HG02588 (cell line): Measurements from ENCODE around the gene CFAP99.

Source experiments
- ATAC-seq: cut with Tn5 transposase; IDR thresholded peaks from one replicate; pipeline ENCODE4 v1.9.1; 2021; ENCODE audit warnings: mild to moderate bottlenecking, moderate library complexity; ENCODE audit not compliant: unreplicated experiment

CFAP99 gene

DNA sequence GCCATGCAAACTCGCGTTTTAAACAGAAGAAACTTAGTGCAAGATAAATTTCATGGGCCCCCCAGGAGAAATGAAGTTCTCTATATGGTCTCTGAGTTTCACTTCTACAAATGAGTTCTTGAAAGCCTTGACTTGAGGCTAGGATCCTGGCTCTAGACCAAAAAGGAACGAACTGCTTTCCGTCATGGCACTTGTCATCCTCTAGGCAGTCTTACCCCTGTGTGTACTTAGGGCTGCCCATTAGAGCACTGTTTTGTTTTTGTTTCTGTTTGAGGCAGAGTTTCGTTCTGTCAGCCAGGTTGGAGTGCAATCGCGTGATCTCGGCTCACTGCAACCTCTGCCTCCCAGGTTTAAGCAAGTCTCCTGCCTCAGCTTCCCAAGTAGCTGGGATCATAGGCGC is 79.2 kb downstream of the CFAP99 start:
- peak; percentile 90 for ATAC-seq

DNA sequence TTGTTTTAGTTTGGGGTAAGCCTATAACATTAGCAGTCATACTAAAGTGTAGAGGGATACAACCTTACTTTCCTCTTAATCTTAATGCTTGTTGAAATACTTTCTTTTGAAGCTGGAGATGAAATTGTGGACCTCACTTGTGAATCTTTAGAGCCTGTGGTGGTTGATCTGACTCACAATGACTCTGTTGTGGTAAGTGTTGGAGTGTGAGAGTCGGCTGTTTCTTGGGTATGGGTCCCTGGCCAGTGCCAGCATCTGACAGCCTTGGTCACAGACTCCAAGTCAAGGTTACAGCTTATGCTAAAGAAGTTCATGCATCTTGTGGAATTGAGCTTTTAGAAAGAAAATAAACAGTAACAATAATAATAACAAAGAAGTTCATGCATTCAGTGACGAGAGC is 81.8 kb downstream of the CFAP99 start:
- no peak for ATAC-seq

DNA sequence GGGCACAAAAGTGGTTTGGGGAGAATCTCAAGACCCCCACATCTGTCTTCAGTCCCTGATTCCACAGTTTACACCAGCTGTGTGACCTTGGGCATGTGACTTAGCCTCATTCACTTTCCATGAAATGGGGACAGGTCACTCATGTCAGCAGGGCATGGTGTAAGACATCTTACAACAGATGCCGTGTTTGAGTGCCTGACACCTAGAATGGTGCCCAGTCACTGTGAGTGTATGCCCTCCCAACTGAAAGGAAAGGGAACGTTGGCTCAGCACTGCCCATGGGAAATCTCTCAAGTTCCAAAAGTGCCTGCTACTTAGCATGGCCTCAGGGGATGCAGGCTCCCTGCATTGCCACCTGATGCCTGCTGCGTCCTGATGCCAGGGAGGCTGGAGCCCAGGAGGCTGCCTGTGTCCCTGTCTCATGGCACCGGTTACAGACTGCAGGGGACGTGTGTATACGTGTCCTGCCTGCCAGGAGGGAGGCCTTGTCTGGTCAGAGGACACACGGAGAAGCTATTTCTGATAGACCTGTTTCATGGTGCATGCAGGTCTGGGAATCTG is 82.4 kb downstream of the CFAP99 start:
- no peak for ATAC-seq

DNA sequence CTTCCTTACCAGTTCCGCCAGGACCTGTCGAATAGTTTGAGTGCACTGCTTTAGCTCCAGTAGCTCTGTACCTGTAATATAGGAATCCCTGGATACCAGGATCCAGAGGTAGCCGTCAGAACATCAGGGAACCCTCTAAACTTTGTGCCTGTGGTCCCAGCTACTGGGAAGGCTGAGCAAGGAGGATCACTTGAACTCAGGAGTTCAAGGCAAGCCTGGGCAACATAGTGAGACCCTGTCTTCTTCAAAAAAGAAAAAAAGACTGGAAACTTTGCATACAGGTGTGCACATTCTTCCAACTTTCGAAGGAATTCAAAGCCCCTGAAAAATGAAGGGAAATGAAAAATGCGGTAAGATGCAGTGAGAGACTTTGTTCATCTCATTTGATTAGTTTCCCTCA is 85.1 kb downstream of the CFAP99 start:
- ATAC-seq: no peak

DNA sequence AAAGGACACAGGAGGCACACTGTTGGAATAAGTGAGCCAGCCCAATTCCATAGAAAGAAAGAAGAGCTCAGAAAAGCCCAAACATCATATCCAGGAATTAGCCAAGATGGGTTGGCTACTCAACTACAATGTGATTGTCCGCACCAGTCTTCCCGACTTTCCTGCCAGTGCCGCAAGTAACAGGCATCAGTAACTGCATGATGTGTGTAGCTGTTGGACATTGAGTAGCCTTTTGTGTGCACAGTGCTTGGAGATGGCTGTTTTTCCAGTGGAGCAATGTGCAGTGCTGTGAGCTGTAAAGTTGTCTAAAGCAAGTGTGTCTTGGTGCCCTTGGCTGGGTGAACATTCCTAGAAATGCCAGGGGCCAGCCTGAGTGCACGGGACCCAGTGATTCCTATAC is 88.5 kb downstream of the CFAP99 start:
- ATAC-seq: no peak

DNA sequence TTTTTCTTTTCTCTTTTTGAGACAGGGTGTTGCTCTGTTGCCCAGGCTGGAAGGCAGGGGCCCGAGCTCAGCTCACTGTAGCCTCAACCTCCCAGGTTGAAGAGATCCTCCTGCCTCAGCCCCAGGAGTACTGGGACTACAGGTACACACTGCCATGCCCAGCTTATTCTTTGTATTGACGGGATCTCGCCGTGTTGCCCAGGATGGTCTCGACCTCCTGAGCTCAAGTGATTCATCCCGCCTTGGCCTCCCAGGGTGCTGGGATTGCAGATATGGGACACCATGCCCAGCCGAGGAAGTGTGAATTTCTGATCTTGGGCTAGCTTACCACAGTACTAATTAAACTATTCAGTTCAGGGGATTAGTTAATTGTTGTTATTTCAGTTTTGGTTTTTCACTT is 89.1 kb downstream of the CFAP99 start:
- ATAC-seq: no peak

DNA sequence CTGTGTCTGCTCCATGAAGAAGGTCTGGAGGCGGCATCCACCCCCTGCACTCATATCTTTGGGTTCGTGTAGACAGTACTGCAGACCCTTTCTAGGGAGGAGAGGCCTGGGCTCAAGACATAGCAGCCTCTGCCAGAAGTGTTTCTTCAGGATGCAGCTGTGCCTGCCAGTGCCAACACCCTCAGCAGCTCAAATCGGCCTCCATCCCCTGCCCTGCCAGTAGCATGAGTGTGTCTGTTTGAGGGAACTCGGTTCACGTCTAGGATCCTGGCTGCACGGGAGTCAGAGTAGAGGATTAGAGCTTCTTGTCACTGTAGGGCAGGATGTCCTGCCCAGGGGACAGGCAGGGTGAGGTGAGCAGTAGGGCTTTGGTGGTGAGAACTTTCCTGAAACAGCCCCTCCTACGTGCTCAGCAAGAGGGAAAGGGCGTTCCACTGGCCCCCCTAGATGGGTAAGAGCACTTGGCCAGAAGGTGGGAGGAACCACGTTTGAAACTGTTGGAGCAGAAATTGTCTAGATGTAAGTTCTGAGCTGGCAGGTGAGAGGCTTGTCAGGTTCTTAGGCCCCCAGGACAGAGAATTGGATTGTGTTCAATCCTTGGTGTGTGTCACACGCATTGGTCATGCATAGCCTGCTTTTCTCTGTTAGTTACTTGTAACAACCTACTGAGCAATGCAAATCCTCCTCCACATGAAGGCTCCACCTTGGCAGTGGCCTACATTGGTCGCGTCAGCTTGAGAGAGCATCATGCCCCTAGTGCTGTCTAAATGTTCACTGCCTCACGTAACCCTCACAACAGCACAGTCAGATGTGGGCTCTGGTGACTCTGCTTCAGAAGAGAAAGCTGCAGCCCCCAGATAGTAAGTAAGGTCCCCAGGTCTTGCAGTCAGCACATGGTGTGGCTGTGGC is 91.8 kb downstream of the CFAP99 start:
- no peak for ATAC-seq

DNA sequence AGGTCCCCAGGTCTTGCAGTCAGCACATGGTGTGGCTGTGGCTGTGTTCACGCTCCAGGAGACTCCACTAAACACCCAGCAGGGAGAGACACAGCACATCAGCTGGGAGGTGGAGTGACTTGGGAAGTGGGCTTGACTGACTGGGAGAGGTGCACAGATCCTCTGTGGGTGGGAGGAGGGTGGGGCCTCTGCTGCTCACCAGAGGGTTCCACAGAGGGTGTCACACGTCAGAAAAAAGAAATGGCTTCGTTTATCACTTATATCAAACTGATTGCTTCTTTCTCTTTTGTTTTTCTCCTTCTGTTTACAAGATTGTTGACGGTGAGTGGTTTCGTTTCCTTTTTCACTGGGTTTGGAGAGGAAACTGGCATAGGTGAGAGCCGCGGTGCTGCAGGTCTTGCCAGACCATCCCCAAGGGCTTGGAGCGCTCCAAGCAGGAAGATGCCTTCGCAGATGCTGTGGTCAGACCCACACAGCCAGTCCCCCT is 92.9 kb downstream of the CFAP99 start:
- ATAC-seq: no peak
